ENCODE measurements around the gene MFRP. TPM values are rescaled to one million over a fixed set of nuclear protein-coding genes. Genes with fewer than 3 reads are reported as not detected.
A peak's percentile ranks its signal among the peaks of the same experiment; 100 is the strongest.

Gene MFRP
- total RNA-seq, 1 donor from 2014 or later = not detected

DNA sequence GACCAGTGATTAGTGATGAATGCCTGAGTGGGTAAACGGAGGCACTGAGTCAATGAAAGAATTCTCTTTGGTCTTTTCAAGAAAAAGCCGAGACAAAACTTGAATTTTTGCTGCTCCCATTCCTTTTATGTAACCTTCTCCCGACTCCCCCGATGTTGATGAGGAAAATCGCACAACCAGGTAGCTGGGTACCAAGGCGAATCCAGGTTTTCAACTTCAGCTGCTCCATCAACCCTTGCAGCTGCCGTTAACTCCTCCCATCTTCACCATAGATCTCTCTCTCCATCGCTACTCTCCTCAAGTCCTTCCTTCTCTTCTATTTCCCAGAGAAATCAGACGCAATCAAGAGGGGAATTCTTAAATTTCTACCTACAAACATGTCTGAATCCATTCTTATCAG lies 35.6 kb upstream of the MFRP start:
- no peak for DNase-seq (ENCODE audit: low read depth)
- peaks cover 5% of the 10 kb centered on the region for H3K27me3 Mint-ChIP-seq (ENCODE audit: low read depth, unreplicated experiment)
- H3K9ac ChIP-seq (ENCODE audit: low read length) = peak overlapping the region; percentile 69
- H3K9me3 Mint-ChIP-seq (ENCODE audit: unreplicated experiment) = peaks cover 2% of the 10 kb centered on the region
- H3K36me3 ChIP-seq (ENCODE audit: insufficient read depth, low read length) = no peaks in the 10 kb centered on the region
- peak overlapping the region; percentile 60 for H3K4me3 ChIP-seq (ENCODE audit: insufficient read depth, low read depth, low read length)
- H2AFZ ChIP-seq (ENCODE audit: low read depth, low read length) = peak overlapping the region; percentile 79
- no peaks in the 10 kb centered on the region for H3K9me3 ChIP-seq (ENCODE audit: insufficient read depth, low read depth, low read length)
- peaks cover 4% of the 10 kb centered on the region for H3K4me1 Mint-ChIP-seq (ENCODE audit: low read depth, unreplicated experiment)
- H3K27ac ChIP-seq (ENCODE audit: low read depth, low read length) = peak overlapping the region; percentile 43
- FAIRE-seq = no peak
- no peaks in the 10 kb centered on the region for H3K36me3 Mint-ChIP-seq (ENCODE audit: low read depth, unreplicated experiment)
- no peaks in the 10 kb centered on the region for H3K79me2 ChIP-seq (ENCODE audit: insufficient read depth, low read length)
- H3K27ac Mint-ChIP-seq (ENCODE audit: unreplicated experiment) = no peak overlapping the region
- H3K27me3 ChIP-seq (ENCODE audit: insufficient read depth, low read length) = peaks cover 9% of the 10 kb centered on the region
- no peaks in the 10 kb centered on the region for H4K20me1 ChIP-seq (ENCODE audit: insufficient read depth, low read length)
- H3K4me2 ChIP-seq (ENCODE audit: low read length) = peak overlapping the region; percentile 91
- no peak overlapping the region for H3K4me3 Mint-ChIP-seq (ENCODE audit: unreplicated experiment)
- peaks cover 12% of the 10 kb centered on the region for H3K4me1 ChIP-seq (ENCODE audit: insufficient read depth, low read length)
- no peak for TF ChIP-seq EZH2 (IDR thresholded peaks at IDR 0.05; ENCODE audit: insufficient read depth, low read length)

GRCh38 chr11:119381181-119381988 lies 34.9 kb upstream of the MFRP start, which contains the start of gene USP2:
Gene USP2, minus strand, starts transcription at chr11:119381690. Its CDS starts 8,210 bp downstream, at chr11:119373480.
- DNase-seq (ENCODE audit: low read depth) (peak; percentile 89), FAIRE-seq (no peak)
- TF ChIP-seq CTCF (IDR thresholded peaks at IDR 0.05; ENCODE audit: insufficient read depth, low read depth, low read length) = peak; percentile 74
- TF ChIP-seq EZH2 (IDR thresholded peaks at IDR 0.05; ENCODE audit: insufficient read depth, low read length) = no peak
- Histone ChIP-seq H3K79me2 (ENCODE audit: insufficient read depth, low read length) (no peaks in the 10 kb centered on the region), H2AFZ (ENCODE audit: low read depth, low read length) (peak within 1 kb of the TSS; percentile 87), H3K27me3 (ENCODE audit: insufficient read depth, low read length) (peaks cover 9% of the 10 kb centered on the region), H3K36me3 (ENCODE audit: insufficient read depth, low read length) (no peaks in the 10 kb centered on the region), H4K20me1 (ENCODE audit: insufficient read depth, low read length) (no peaks in the 10 kb centered on the region), H3K4me3 (ENCODE audit: insufficient read depth, low read depth, low read length) (peak within 1 kb of the TSS; percentile 60), H3K9me3 (ENCODE audit: insufficient read depth, low read depth, low read length) (no peaks in the 10 kb centered on the region), H3K27ac (ENCODE audit: low read depth, low read length) (peak within 1 kb of the TSS; percentile 43), H3K4me1 (ENCODE audit: insufficient read depth, low read length) (peaks cover 15% of the 10 kb centered on the region), H3K4me2 (ENCODE audit: low read length) (peak within 1 kb of the TSS; percentile 91), H3K9ac (ENCODE audit: low read length) (peak within 1 kb of the TSS; percentile 78)
- Mint-ChIP-seq H3K27ac (ENCODE audit: unreplicated experiment) (no peak within 1 kb of the TSS), H3K4me3 (ENCODE audit: unreplicated experiment) (no peak within 1 kb of the TSS), H3K4me1 (ENCODE audit: low read depth, unreplicated experiment) (peaks cover 8% of the 10 kb centered on the region), H3K27me3 (ENCODE audit: low read depth, unreplicated experiment) (peaks cover 5% of the 10 kb centered on the region), H3K9me3 (ENCODE audit: unreplicated experiment) (peaks cover 2% of the 10 kb centered on the region), H3K36me3 (ENCODE audit: low read depth, unreplicated experiment) (no peaks in the 10 kb centered on the region)

DNA sequence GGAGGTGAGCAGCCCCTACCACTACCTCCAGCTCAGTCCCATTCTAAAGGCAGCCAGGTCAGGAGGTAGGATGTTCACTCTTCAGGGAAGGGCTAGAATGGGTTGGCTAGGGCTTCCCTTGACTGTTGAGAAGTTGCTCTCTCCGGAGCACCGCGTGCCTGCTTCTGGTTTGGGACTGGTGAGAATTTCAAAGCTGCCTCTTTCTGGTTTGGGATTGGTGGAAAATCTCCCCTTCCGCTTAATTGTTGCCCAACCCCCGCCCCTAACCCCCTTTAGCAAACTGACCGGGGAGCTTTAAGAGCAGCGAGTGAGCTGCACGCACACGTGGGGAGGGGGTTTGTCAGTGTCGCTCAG lies 34.3 kb upstream of the MFRP start:
- FAIRE-seq (no peak), DNase-seq (ENCODE audit: low read depth) (no peak)
- Histone ChIP-seq H3K9ac (ENCODE audit: low read length) (peak overlapping the region; percentile 78), H3K27me3 (ENCODE audit: insufficient read depth, low read length) (peaks cover 9% of the 10 kb centered on the region), H2AFZ (ENCODE audit: low read depth, low read length) (peak overlapping the region; percentile 87), H3K27ac (ENCODE audit: low read depth, low read length) (no peak overlapping the region), H3K4me3 (ENCODE audit: insufficient read depth, low read depth, low read length) (peak overlapping the region; percentile 55), H3K4me1 (ENCODE audit: insufficient read depth, low read length) (peaks cover 21% of the 10 kb centered on the region), H3K36me3 (ENCODE audit: insufficient read depth, low read length) (no peaks in the 10 kb centered on the region), H3K79me2 (ENCODE audit: insufficient read depth, low read length) (no peaks in the 10 kb centered on the region), H3K9me3 (ENCODE audit: insufficient read depth, low read depth, low read length) (no peaks in the 10 kb centered on the region), H4K20me1 (ENCODE audit: insufficient read depth, low read length) (no peaks in the 10 kb centered on the region), H3K4me2 (ENCODE audit: low read length) (peak overlapping the region; percentile 91)
- Mint-ChIP-seq H3K27me3 (ENCODE audit: low read depth, unreplicated experiment) (peaks cover 5% of the 10 kb centered on the region), H3K27ac (ENCODE audit: unreplicated experiment) (no peak overlapping the region), H3K9me3 (ENCODE audit: unreplicated experiment) (peaks cover 2% of the 10 kb centered on the region), H3K36me3 (ENCODE audit: low read depth, unreplicated experiment) (no peaks in the 10 kb centered on the region), H3K4me1 (ENCODE audit: low read depth, unreplicated experiment) (peaks cover 9% of the 10 kb centered on the region), H3K4me3 (ENCODE audit: unreplicated experiment) (no peak overlapping the region)
- TF ChIP-seq EZH2 (IDR thresholded peaks at IDR 0.05; ENCODE audit: insufficient read depth, low read length) = no peak
- no peak for TF ChIP-seq CTCF (IDR thresholded peaks at IDR 0.05; ENCODE audit: insufficient read depth, low read depth, low read length)

Data from astrocyte (in vitro differentiated cells and primary cell).